GM19239 (cell line): ENCODE data around the gene SPOCK1.
"Not testable (repeated sequence)": the region's sequence is repeated elsewhere in the genome, so short reads cannot be mapped to it uniquely, and the experiment has no call there.

Experiments
- DNase-seq: peaks from one replicate; pipeline ENCODE4 v3.0.0; 2011; ENCODE audit warnings: low spot score; ENCODE audit not compliant: insufficient read length
- FAIRE-seq: peaks from 2 replicates; lab custom pipeline; 2011; peaks lifted over from hg19 to GRCh38; lab: Jason Lieb, UNC

Gene SPOCK1

GRCh38 chr5:136953346-136954069, 545.6 kb downstream of the SPOCK1 start:
- not testable (repeated sequence) for FAIRE-seq, DNase-seq

GRCh38 chr5:136927571-136927970, 571.6 kb downstream of the SPOCK1 start:
- FAIRE-seq, result no peak
- DNase-seq, result no peak

GRCh38 chr5:136926073-136926472, 573.1 kb downstream of the SPOCK1 start:
- no peak for DNase-seq
- FAIRE-seq, result no peak
